Fibroblast of pulmonary artery (primary cell): ENCODE results near the gene ZNF710.
A peak's percentile ranks its signal among the peaks of the same experiment; 100 is the strongest.
"Not testable (repeated sequence)": the region's sequence is repeated elsewhere in the genome, so short reads cannot be mapped to it uniquely, and the experiment has no call there.

Experiments
- DNase-seq: peaks from one replicate; pipeline ENCODE4 v3.0.0-alpha.2; 2010; ENCODE audit warnings: low read depth
- H3K4me3 ChIP-seq: replicated peaks from 2 replicates; pipeline ENCODE4 v1.5.1; 2011; ENCODE audit warnings: low read depth, mild to moderate bottlenecking, control low read depth, low read length, moderate library complexity
- TF ChIP-seq, protein P1 (sequence below): IDR thresholded peaks from 2 replicates; pipeline ENCODE4 v1.5.1; 2011; ENCODE audit warnings: mild to moderate bottlenecking, control low read depth, low read length, inconsistent platforms; ENCODE audit errors: missing control alignments

ZNF710 gene, protein sequence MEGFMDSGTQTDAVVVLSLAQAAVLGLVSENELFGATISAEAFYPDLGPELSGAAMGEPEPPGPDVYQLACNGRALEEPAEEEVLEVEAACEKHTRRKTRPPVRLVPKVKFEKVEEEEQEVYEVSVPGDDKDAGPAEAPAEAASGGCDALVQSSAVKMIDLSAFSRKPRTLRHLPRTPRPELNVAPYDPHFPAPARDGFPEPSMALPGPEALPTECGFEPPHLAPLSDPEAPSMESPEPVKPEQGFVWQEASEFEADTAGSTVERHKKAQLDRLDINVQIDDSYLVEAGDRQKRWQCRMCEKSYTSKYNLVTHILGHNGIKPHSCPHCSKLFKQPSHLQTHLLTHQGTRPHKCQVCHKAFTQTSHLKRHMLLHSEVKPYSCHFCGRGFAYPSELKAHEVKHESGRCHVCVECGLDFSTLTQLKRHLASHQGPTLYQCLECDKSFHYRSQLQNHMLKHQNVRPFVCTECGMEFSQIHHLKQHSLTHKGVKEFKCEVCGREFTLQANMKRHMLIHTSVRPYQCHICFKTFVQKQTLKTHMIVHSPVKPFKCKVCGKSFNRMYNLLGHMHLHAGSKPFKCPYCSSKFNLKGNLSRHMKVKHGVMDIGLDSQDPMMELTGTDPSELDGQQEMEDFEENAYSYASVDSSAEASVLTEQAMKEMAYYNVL

DNA sequence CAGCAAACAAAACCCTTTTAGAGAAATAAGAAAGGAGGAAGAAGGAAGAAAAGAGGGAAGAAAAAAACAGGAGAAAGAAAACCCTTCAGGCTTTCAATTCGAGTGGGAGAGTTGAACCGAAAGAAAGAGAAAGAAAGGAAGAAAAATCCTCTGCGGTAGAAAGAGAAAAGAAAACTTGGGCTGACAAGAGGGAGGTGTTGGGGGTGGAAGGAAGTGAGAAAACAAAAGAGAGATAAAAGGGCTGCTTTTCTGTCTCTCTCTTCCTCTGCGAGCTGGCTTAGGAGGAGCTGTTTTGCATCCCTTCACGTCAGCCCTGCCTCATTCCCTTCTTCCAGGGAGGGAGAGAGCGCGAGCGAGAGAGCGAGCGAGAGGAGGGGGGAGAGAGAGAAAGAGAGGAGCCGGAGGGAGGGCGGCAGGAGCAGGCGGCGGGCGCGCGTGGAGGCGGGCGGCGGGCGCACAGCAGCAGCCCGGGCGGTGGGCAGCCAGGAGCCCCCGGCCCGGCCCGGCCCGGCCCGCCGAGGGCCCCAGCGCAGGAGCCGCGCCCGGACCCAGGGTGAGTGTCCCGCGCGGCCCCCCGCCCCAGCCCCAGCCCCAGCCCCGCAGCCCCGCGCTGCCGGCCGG lies at the start of gene ZNF710:
Gene ZNF710, plus strand, starts transcription at position 263 of the 621 bp plus-strand sequence. CDS start 65,814 bp downstream, outside the sequence.
- peak within 1 kb of the TSS; percentile 68 for H3K4me3 ChIP-seq
- peak; percentile 70 for DNase-seq
- TF ChIP-seq, protein P1, sequence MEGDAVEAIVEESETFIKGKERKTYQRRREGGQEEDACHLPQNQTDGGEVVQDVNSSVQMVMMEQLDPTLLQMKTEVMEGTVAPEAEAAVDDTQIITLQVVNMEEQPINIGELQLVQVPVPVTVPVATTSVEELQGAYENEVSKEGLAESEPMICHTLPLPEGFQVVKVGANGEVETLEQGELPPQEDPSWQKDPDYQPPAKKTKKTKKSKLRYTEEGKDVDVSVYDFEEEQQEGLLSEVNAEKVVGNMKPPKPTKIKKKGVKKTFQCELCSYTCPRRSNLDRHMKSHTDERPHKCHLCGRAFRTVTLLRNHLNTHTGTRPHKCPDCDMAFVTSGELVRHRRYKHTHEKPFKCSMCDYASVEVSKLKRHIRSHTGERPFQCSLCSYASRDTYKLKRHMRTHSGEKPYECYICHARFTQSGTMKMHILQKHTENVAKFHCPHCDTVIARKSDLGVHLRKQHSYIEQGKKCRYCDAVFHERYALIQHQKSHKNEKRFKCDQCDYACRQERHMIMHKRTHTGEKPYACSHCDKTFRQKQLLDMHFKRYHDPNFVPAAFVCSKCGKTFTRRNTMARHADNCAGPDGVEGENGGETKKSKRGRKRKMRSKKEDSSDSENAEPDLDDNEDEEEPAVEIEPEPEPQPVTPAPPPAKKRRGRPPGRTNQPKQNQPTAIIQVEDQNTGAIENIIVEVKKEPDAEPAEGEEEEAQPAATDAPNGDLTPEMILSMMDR: no peak

DNA sequence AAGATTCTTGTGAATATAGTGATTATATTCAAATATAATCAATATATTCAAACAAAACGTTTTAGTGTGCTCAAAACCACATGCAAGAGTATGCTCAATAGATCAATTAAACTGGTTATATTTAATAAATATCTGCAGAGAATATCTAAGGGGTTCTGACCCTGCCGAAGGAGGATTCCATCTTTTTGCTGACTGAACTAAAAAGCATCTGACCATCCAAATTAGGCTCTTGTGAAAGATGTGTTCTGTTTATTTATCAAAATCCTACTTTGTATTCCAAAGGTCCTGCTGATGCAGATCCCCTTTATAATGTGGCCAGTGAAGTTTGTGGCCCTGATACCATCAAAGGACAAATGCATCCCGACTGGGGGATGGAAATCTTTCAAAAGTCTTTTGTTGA lies 46.6 kb upstream of the ZNF710 start:
- DNase-seq: no peak
- H3K4me3 ChIP-seq: no peak overlapping the region
- TF ChIP-seq, protein P1: no peak

DNA sequence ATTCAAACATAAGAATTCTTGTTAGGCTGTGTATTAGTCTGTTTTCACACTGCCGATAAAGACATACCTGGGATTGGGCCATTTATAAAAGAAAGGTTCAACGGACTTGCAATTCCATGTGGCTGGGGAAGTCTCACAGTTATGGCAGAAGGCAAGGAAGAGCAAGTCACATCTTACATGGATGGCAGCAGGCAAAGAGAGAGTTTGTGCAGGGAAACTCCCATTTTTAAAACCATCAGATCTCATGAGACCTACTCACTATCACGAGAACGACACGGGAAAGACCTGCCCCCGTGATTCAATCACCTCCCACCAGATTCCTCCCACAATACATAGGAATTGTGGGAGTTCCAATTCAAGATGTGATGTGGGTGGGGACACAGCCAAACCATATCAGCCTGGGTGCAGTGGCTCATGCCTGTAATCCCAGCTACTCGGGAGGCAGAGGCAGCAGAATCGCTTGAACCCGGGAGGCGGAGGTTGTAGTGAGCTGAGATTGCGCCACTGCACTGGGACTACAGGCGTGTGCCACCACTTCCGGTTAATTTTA lies 45.6 kb upstream of the ZNF710 start:
- not testable (repeated sequence) for H3K4me3 ChIP-seq, DNase-seq

DNA sequence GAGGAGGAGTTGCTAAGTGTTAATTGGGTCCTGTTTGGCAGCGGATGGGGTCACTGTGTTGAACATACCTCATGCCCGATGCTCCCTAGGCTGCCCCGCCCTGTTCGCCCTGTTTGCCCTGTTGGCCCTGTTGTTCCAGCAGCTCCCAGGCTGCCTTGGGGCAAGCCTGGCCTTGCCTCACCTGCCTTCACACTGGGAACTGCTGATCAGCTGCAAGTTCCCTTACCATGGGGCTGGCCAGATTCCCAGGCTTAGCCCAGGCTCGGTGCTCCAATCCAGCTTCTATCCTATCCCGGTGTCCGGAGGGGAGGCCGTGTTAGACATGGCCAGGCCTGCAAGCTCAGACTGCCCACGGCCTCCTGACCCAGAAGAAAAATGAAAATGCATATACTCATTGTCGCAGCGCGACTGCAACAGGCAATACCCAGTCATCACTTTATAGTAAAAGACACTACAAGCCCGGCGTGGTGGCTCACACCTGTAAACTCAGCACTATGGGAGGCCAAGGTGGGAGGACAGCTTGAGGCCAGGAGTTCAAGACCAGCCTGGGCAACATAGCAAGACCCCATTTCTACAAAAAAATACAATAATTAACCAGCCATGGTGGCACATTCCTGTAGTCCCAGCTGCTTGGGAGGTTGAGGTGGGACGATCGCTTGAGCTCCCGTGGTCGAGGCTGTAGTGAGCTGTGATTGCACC lies 42.9 kb upstream of the ZNF710 start:
- TF ChIP-seq, protein P1: no peak
- DNase-seq: no peak
- H3K4me3 ChIP-seq: no peak overlapping the region

DNA sequence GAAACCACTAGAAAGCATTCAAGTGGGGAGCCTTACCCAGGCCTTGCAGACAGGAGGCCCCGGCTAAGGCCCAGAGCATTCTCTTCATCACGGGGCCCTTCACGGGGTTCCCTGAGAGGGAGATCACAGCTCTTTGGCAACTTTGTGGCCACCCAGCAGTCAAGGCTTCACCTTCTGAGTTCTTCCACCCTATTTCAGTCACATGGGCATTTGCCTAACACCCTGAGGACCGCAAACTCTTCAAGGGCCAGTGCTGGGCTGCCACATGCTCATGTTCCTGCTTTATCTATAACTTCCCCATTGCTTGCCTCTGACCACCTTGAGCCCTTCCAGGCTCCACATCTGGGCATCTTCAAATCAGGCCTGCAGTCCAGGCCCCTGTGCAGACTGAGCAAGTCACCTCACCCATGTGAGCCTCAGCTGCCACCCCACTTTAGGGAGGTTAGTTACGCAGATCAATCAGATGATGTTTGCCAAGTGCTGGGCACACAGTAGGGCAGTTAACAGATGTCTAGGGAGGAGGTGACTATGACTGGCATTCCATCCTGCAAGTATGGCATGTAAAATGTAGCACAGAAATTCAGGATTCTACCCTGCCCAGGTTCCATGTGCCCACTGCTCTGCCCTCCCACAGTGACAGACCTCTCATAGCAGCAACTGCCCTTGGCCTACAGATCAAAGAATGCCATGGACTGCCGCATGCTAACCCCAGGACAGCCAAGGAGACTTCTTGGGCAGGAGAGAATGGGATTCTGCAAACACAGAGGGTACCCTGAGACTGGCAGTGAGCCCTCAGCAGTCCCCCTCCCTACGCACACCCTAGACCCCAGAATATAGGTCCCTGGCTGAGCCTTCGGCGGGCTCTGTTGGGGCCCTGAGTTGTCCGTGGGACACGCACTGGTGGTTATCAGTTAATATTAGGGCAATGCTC lies 37.6 kb upstream of the ZNF710 start:
- no peak for DNase-seq
- TF ChIP-seq, protein P1: no peak

DNA sequence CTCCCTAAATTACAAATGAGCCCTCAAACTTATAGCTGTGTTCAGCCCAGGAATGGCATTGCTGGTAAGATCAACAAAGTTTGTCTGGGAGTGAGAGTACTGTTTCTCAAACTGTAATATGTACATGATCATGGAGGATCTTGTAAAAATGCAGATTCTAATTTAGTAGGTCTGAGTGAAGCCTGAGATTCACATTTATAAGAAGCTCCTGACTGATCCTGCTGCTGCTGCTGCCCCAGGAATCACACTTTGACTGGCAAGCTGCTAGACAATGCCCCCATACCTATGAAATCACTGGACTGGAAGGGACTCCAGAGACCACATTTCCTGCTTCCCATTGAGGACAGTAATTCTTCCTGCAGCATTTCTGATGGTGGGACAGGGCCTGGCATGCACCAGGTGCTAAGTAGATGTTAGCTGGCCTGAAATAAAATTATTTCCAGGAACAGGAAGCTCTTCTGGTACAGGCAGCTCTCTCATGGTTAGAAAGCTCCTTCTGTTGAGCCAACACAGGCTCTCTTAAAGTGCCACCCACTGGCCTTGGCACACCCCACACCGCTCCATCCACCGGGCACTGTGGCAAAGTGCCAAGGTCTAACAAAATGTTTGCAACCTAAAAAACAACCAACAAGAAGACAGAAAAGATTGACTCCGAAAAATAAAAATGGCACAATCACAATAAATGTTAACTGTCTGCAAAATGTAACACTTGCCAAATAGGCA lies 36.7 kb upstream of the ZNF710 start:
- TF ChIP-seq, protein P1: no peak
- H3K4me3 ChIP-seq: no peak overlapping the region
- DNase-seq: no peak

More for the DNA sequence above, 37.6 kb upstream of the ZNF710 start:
- H3K4me3 ChIP-seq: no peak overlapping the region
